GM12864 (cell line): ENCODE results near the gene YIF1B.
A peak's percentile ranks its signal among the peaks of the same experiment; 100 is the strongest.
"Not testable (repeated sequence)": the region's sequence is repeated elsewhere in the genome, so short reads cannot be mapped to it uniquely, and the experiment has no call there.

Experiments used
- DNase-seq: peaks from one replicate; pipeline ENCODE4 v3.0.0-alpha.2; 2011; ENCODE audit warnings: low read depth
- H3K4me3 ChIP-seq: 2 replicates; pipeline ENCODE4 v1.5.1; 2011; ENCODE audit warnings: mild to moderate bottlenecking, low read depth, low read length, control low read depth
- CTCF ChIP-seq: IDR thresholded peaks from 2 replicates; pipeline ENCODE4 v1.5.1; 2011; ENCODE audit warnings: low read depth, mild to moderate bottlenecking, moderate library complexity, low read length, control low read depth, inconsistent platforms; ENCODE audit errors: missing control alignments

Gene YIF1B

GRCh38 chr19:38346837-38347236, 31.1 kb upstream of the YIF1B start:
- no peak for DNase-seq
- H3K4me3 ChIP-seq: no peak overlapping the region
- no peak for TF ChIP-seq CTCF

- DNase-seq: no peak
- no peak overlapping the region for H3K4me3 ChIP-seq
- no peak for TF ChIP-seq CTCF
Measured at GRCh38 chr19:38340927-38341326, 25.2 kb upstream of the YIF1B start.

- not testable (repeated sequence) for DNase-seq, H3K4me3 ChIP-seq
Measured at GRCh38 chr19:38339011-38339410, 23.3 kb upstream of the YIF1B start.

- no peak for TF ChIP-seq CTCF
- no peak for DNase-seq
- peak overlapping the region; percentile 55 for H3K4me3 ChIP-seq
Measured at GRCh38 chr19:38337360-38337653, 21.6 kb upstream of the YIF1B start.

- peak overlapping the region; percentile 66 for H3K4me3 ChIP-seq
- no peak for TF ChIP-seq CTCF
- peak; percentile 86 for DNase-seq
Measured at GRCh38 chr19:38336638-38337359, 21.1 kb upstream of the YIF1B start.

GRCh38 chr19:38335949-38336637, 20.3 kb upstream of the YIF1B start:
- DNase-seq: peak; percentile 90
- TF ChIP-seq CTCF: no peak
- peak overlapping the region; percentile 66 for H3K4me3 ChIP-seq

- no peak for DNase-seq
- no peak overlapping the region for H3K4me3 ChIP-seq
- TF ChIP-seq CTCF: no peak
Measured at GRCh38 chr19:38333245-38333644, 17.5 kb upstream of the YIF1B start.
